Measurements from ENCODE around the gene SRSF7. TPM values are rescaled to one million over a fixed set of nuclear protein-coding genes. Genes with fewer than 3 reads are reported as not detected.
"Not testable (repeated sequence)": the region's sequence is repeated elsewhere in the genome, so short reads cannot be mapped to it uniquely, and the experiment has no call there.

The SRSF7 gene
- total RNA-seq: 47.8 TPM

- DNase-seq (ENCODE audit: low spot score) (peak; percentile 98), ATAC-seq (peak; percentile 84)
These were observed at the start of gene SRSF7 for GRCh38 chr2:38750891-38751595. Gene SRSF7 (minus strand): TSS chr2:38751361. CDS start chr2:38751256, 105 bp downstream.

GRCh38 chr2:38797953-38798352 lies 46.8 kb upstream of the SRSF7 start:
- DNase-seq (ENCODE audit: low spot score): no peak
- peak; percentile 22 for ATAC-seq

GRCh38 chr2:38797250-38797676 lies 46.1 kb upstream of the SRSF7 start:
- DNase-seq (ENCODE audit: low spot score) (no peak), ATAC-seq (no peak)

DNA sequence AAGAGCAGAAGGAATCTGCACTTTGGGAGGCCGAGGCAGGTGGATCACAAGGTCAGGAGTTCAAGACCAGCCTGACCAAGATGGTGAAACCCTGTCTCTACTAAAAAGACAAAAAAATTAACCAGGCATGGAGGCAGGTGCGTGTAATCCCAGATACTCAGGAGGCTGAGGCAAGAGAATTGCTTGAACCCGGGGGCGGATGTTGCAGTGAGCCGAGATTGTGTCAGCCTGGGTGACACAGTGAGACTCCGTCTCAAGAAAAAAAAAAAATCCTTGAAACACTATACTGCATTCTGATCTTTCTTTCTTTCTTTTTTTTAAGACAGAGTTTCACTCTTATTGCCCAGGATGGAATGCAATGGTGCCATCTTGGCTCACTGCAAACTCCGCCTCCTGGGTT lies 43.9 kb upstream of the SRSF7 start:
- not testable (repeated sequence) for ATAC-seq; DNase-seq (ENCODE audit: low spot score)

- DNase-seq (ENCODE audit: low spot score) (peak; percentile 51), ATAC-seq (peak; percentile 81)
These were observed 43.2 kb upstream of the SRSF7 start for GRCh38 chr2:38794235-38794946.

DNA sequence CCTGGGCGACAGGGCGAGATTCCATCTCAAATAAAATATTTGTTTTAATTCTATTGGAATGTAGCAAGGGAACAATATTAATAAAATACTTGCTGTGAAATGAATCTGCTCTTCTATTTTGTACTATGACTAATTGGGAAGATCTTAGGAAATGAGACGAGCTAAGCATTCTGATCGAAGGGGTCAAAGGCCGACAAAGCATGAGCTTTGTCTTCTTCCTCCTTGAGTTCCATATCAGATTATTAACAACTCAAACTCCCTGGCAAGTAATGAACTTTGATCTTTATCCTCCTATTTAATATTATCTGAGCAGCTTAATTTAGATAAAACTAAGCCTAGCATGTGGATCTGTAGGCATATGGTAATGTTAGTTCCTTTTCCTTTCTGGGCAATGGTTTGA lies 42.4 kb upstream of the SRSF7 start:
- ATAC-seq: peak; percentile 6

GRCh38 chr2:38792751-38793150 lies 41.6 kb upstream of the SRSF7 start:
- DNase-seq (ENCODE audit: low spot score): no peak
- ATAC-seq: no peak

More for the DNA sequence above, 42.4 kb upstream of the SRSF7 start:
- no peak for DNase-seq (ENCODE audit: low spot score)

DNA sequence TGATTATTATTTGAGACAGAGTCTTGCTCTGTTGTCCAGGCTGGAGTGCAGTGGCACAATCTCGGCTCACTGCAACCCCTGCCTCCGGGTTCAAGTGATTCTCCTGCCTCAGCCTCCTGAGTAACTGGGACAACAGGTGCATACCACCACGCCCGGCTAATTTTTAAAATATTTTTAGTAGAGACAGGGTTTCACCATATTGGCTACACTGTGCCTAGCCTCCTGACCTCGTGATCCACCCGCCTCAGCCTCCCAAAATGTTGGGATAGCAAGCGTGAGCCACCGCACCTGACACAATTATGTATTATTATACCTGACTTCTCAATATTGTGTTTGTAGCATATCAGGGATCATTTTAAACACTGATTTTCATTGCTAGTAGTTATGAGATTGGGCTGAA lies 41.2 kb upstream of the SRSF7 start:
- DNase-seq (ENCODE audit: low spot score); ATAC-seq: not testable (repeated sequence)

DNA sequence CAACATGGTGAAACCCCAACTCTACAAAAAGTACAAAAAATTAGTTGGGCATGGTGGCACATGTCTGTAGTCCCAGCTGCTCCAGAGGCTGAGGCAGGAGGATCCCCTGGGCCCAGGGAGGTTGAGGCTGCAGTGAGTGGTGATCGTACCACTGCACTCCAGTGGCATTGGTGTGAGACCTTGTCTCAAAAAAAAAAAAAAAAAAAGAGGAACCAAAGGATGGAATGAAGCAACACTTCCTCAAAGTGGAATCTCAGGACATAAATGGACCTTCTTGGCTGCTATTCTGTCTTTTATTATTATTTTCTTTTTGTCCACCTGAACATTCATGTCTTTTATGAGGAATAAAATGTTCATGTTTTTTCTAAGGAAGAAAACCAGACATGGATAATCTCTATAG lies 40.6 kb upstream of the SRSF7 start:
- DNase-seq (ENCODE audit: low spot score) (no peak), ATAC-seq (no peak)

DNA sequence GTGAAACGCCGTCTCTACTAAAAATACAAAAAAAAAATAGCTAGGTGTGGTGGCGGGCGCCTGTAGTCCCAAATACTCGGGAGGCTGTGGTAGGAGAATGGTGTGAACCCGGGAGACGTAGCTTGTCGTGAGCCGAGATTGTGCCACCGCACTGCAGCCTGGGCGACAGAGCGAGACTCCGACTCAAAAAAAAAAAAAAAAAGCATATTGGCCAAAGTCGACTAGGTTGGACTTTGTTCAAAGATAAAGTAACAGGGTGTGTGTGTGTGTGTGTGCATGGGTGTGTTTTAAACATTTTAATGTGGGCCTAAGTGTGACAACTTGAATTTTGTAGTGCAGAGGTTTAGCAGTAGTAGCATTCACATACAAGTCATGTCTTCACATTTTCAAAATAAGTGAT lies 38.5 kb upstream of the SRSF7 start:
- peak; percentile 62 for ATAC-seq

DNA sequence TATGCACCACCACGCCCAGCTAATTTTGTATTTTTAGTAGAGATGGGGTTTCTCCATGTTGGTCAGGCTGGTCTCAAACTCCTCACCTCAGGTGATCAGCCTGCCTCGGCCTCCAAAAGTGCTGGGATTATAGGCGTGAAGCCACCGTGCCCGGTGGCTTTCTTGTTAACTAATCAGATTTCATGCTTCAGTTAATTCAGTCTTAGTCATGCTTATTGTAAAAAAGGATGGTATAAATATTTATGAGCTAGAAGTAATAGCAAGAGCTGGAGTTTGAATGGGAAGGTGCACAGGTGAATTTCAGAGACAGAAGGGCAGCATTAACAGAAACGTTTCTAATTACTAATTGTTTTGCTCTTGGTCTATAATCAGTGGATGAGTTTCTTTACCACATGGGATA lies 37.1 kb upstream of the SRSF7 start:
- ATAC-seq (no peak), DNase-seq (ENCODE audit: low spot score) (no peak)

More for the DNA sequence above, 38.5 kb upstream of the SRSF7 start:
- no peak for DNase-seq (ENCODE audit: low spot score)

GRCh38 chr2:38783586-38783985 lies 32.4 kb upstream of the SRSF7 start:
- no peak for DNase-seq (ENCODE audit: low spot score)
- ATAC-seq: no peak

DNA sequence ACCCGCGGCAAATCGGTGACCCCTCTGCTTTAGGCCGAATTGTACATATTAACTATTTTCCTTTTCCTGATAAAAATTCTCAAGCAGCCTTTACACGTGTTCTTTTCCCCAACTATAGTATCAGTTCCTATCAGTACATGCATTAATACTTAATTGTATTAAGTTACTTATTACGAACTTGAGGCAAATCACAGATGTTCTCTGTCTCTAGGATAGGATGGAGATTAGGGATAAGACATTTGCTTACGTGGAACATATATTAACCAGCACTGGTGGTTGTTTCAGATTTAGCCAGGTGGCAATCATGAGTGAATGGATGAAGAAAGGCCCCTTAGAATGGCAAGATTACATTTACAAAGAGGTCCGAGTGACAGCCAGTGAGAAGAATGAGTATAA lies 27.5 kb upstream of the SRSF7 start:
- ATAC-seq: no peak
- DNase-seq (ENCODE audit: low spot score): no peak

DNA sequence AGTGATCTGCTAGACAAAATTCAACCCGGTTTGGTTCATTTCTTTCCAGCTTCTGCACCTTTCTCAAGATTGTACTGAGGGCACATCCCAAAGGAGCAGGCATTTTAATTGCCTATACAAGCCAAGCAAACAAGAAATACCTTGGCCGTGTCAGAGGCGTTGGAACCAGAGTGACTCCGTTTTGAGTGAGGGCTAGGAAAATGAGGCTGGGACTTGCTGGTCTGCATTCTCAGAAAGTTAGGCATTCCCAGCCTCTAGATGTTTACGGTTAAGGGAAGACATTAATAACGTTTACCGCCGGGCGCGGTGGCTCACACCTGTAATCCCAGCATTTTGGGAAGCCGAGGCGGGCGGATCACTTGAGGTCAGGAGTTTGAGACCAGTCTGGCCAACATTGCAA lies 25.4 kb upstream of the SRSF7 start:
- DNase-seq (ENCODE audit: low spot score) (no peak), ATAC-seq (no peak)

- ATAC-seq (no peak), DNase-seq (ENCODE audit: low spot score) (no peak)
These were observed 24.7 kb upstream of the SRSF7 start for GRCh38 chr2:38775921-38776225.

- DNase-seq (ENCODE audit: low spot score): no peak
- ATAC-seq: no peak
These were observed 24.1 kb upstream of the SRSF7 start for GRCh38 chr2:38775097-38775920.

DNA sequence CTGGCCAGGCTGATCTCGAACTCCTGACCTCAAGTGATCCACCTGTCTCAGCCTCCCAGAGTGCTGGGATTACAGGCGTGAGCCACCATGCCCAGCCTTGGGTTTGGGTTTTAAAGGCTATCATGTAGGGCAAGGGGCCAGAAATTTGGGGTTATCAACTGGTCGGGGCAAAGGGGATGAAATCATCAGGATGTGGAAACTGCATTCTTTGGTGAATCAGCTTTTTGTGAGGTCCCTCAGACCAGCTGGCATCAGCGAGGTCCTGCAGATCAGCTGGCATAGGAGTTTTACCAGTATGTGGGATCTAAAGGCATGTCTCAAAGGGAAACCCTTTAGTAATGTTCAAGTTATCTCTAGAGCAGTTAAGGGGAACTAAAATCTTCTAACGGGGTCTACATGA lies 20.5 kb upstream of the SRSF7 start:
- ATAC-seq (peak; percentile 75), DNase-seq (ENCODE audit: low spot score) (peak; percentile 78)

GRCh38 chr2:38765551-38765950 lies 14.4 kb upstream of the SRSF7 start:
- peak; percentile 27 for ATAC-seq
- DNase-seq (ENCODE audit: low spot score): no peak

DNA sequence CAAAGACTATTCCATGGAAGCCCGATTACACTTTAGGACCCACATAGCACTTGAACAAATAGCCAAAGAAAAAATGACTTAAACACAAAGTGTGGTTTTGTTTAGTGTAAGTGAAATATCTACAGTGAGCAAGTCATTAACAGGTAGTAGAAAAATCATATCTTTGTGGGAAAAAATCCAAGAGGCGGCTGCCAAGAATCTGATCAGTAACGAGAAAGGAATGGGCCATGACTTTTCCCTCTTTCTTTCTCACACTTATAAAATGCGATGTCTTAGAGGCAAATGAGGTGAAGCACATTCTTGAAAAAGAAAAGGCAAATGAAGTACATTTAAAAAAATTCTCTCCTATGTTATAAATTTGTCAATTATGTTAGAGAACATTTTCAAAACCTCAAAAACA lies 14.0 kb upstream of the SRSF7 start:
- no peak for ATAC-seq
- no peak for DNase-seq (ENCODE audit: low spot score)

GRCh38 chr2:38763728-38764127 lies 12.6 kb upstream of the SRSF7 start:
- ATAC-seq (no peak), DNase-seq (ENCODE audit: low spot score) (no peak)

GRCh38 chr2:38763228-38763627 lies 12.1 kb upstream of the SRSF7 start:
- ATAC-seq (no peak), DNase-seq (ENCODE audit: low spot score) (no peak)

GRCh38 chr2:38755891-38756290 lies 4.7 kb upstream of the SRSF7 start:
- DNase-seq (ENCODE audit: low spot score); ATAC-seq: not testable (repeated sequence)

All from left lobe of liver (tissue), 2 donors.